Psoas muscle (tissue), 8 donors: ENCODE measurements around the gene MREG. TPM values are rescaled to one million over a fixed set of nuclear protein-coding genes. Genes with fewer than 3 reads are reported as not detected.

ENCODE experiments used
- ATAC-seq, 4 donors: fragments of 200-7000 bp; cut with Tn5 transposase; one replicate each; pipeline ENCODE4 v1.9.1; 2020; ENCODE audit warnings: moderate library complexity in 3 of 4, mild to moderate bottlenecking in 2 of 4
- DNase-seq, 2 donors: peaks; one replicate each; pipeline ENCODE4 v3.0.0-alpha.2; 2020
- H3K27ac ChIP-seq: fragments of 200-600 bp; one replicate; pipeline ENCODE4 v1.8.0; 2022
- H3K27me3 ChIP-seq, 3 donors: fragments of 200-600 bp in 1 of 3; one replicate each; pipeline versions ENCODE4 v1.6.1 to v1.8.0; 2013 to 2022; ENCODE audit warnings: low read length in 2 of 3, mild to moderate bottlenecking in 2 of 3, moderate library complexity in 1 of 3; ENCODE audit not compliant: insufficient read depth in 3 of 3
- H3K36me3 ChIP-seq, 2 donors: fragments of 200-600 bp in 1 of 2; one replicate each; pipeline versions ENCODE4 v1.6.1 to v1.8.0; 2013 to 2022; ENCODE audit warnings: low read depth in 1 of 2, mild to moderate bottlenecking in 1 of 2, moderate library complexity in 1 of 2; ENCODE audit not compliant: insufficient read depth in 1 of 2
- H3K4me1 ChIP-seq: fragments of 200-600 bp; one replicate; pipeline ENCODE4 v1.8.0; 2022
- H3K4me3 ChIP-seq: fragments of 200-600 bp; one replicate; pipeline ENCODE4 v1.8.0; 2022; ENCODE audit warnings: mild to moderate bottlenecking
- H3K9me3 ChIP-seq: fragments of 200-600 bp; one replicate; pipeline ENCODE4 v1.8.0; 2022
- CTCF ChIP-seq: fragments of 200-600 bp; IDR thresholded peaks from one replicate; pipeline ENCODE4 v1.8.0; 2022; ENCODE audit warnings: antibody characterized with exemption
- WGBS, 3 donors: extraction: QIAGEN DNeasy Blood & Tissue Kit; methylation state at CpG; one replicate each; pipeline versions ENCODE4 v1.1.6 to v1.1.7; 2013; 5-methylcytosine and 5-hydroxymethylcytosine counted together
- intact Hi-C, 2 donors: fragments of 100-400 bp; cut with DNase I; formaldehyde crosslinking; loops; one replicate each; pipeline versions ENCODE4 v1.11.0 to v1.14.2; 2022
- polyA plus RNA-seq, 3 donors: library from polyadenylated mRNA; stranded (reverse); fragments of 200-250 nt; gene quantifications; one replicate each; pipeline ENCODE4 v1.2.3, GENCODE V29; 2013
- total RNA-seq, 4 donors: library from RNA; stranded (reverse); fragmentation: NEBNext Ultra II Directional in 2 of 4; extraction: Animal tissue kit (Norgen Biotek cat#: 25700) in 2 of 4; gene quantifications; one replicate each; pipeline versions ENCODE4 v1.2.1 to v1.2.4, GENCODE V29; 2021 to 2023
- donor health status: healthy with polysubstance abuse.
- donor health status: DM: no; HTN: no; CAD: no; lungs with moderate emphysema.
- donor health status: Bipolar disorder and iron deficiency.
- donor health status: healthy.
- donor health status: DM: yes; HTN: yes; CAD: no.
- donor health status: DM: no; HTN: no; CAD: no.
- donor health status: DM: no; HTN: no; CAD: no.
- donor health status: DM: yes; HTN: yes; CAD: no.

Gene MREG
- total and polyA plus RNA-seq, 7 donors: 0.24 to 6.8 (median 0.37) TPM

- TF ChIP-seq CTCF: no peak
- no peak overlapping the region for H3K27ac ChIP-seq
- no peaks in the 10 kb centered on the region for H3K27me3 ChIP-seq
- no peak for ATAC-seq
- intact Hi-C loops: no loop called here
- 95 to 100% (median 100%) methylated on average over 1 of the region's 1 CpG for WGBS, 3 donors
- H3K9me3 ChIP-seq: no peaks in the 10 kb centered on the region
- no peaks in the 10 kb centered on the region for H3K4me1 ChIP-seq
- DNase-seq: no peak
- H3K36me3 ChIP-seq: peaks cover 0 to 4% of the 10 kb centered on the region in 2 donors
- no peak overlapping the region for H3K4me3 ChIP-seq
Measured at GRCh38 chr2:215941726-215942125, 71.6 kb downstream of the MREG start.

GRCh38 chr2:215940645-215941184 lies 72.6 kb downstream of the MREG start:
- H3K27ac ChIP-seq: no peak overlapping the region
- no peaks in the 10 kb centered on the region for H3K27me3 ChIP-seq
- 85 to 89% (median 87%) methylated on average over 6 of the region's 6 CpGs for WGBS, 3 donors
- no peaks in the 10 kb centered on the region for H3K36me3 ChIP-seq
- no peaks in the 10 kb centered on the region for H3K9me3 ChIP-seq
- no peak for TF ChIP-seq CTCF
- intact Hi-C loops: no loop called here
- no peaks in the 10 kb centered on the region for H3K4me1 ChIP-seq
- DNase-seq (no peak), ATAC-seq (no peak)
- H3K4me3 ChIP-seq: no peak overlapping the region

- ATAC-seq: no peak
- Histone ChIP-seq H3K4me1 (no peaks in the 10 kb centered on the region), H3K4me3 (no peak overlapping the region), H3K27me3 (no peaks in the 10 kb centered on the region), H3K36me3 (no peaks in the 10 kb centered on the region), H3K9me3 (no peaks in the 10 kb centered on the region), H3K27ac (no peak overlapping the region)
- TF ChIP-seq CTCF: no peak
- no peak for DNase-seq
- WGBS, 3 donors: 87 to 88% (median 88%) methylated on average over 3 of the region's 3 CpGs
- intact Hi-C loops: no loop called here
Measured at GRCh38 chr2:215937190-215937589, 76.2 kb downstream of the MREG start.

GRCh38 chr2:215933151-215933550 lies 80.2 kb downstream of the MREG start:
- Histone ChIP-seq H3K36me3 (no peaks in the 10 kb centered on the region), H3K4me3 (no peak overlapping the region), H3K27ac (no peak overlapping the region), H3K27me3 (no peaks in the 10 kb centered on the region), H3K9me3 (no peaks in the 10 kb centered on the region), H3K4me1 (no peaks in the 10 kb centered on the region)
- TF ChIP-seq CTCF: no peak
- WGBS, 3 donors: 71 to 84% (median 74%) methylated on average over 3 of the region's 3 CpGs
- no peak for DNase-seq
- intact Hi-C loops: no loop called here
- ATAC-seq: no peak

- H3K4me3 ChIP-seq: no peak overlapping the region
Measured at GRCh38 chr2:215931256-215931903, 82.0 kb downstream of the MREG start.

More at GRCh38 chr2:215931256-215931903, 82.0 kb downstream of the MREG start:
- no peaks in the 10 kb centered on the region for H3K4me1 ChIP-seq
- peak; percentile 92 for TF ChIP-seq CTCF
- peak in 1 of 2 donors; percentile 19 for DNase-seq
- H3K27me3 ChIP-seq: no peaks in the 10 kb centered on the region
- peak; percentile 52 to 82 (median 73) for ATAC-seq
- WGBS, 3 donors: 5 to 7% (median 5%) methylated on average over 8 of the region's 8 CpGs
- H3K36me3 ChIP-seq: no peaks in the 10 kb centered on the region
- H3K27ac ChIP-seq: no peak overlapping the region
- no peaks in the 10 kb centered on the region for H3K9me3 ChIP-seq
- intact Hi-C loops: no loop called here
